ENCODE results near the gene PCDHGB3.
"Not testable (repeated sequence)": the region's sequence is repeated elsewhere in the genome, so short reads cannot be mapped to it uniquely, and the experiment has no call there.

Gene PCDHGB3

DNA sequence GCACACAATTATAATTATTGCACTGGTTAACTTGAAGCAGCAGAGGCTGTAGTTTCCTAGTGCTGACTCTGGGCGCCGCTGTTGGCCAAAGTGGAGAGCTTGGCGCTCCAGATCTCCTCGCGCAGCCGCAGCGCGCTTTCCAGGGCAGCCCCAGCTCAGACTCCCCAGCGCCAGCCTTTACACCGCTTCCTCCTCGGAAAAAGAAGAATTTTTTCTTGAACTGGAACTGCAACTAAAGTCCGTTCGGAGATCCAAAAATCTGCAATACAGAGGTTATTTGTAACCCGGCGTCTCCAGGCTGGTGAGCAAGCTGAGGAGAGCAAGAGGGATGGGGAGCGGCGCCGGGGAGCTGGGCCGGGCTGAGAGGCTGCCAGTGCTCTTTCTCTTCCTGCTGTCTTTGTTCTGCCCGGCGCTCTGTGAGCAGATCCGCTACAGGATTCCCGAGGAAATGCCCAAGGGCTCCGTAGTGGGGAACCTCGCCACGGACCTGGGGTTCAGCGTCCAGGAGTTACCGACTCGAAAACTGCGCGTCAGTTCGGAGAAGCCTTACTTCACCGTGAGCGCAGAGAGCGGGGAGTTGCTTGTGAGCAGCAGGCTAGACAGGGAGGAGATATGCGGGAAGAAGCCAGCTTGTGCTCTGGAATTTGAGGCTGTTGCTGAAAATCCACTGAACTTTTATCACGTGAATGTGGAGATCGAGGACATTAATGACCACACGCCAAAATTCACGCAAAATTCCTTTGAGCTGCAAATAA lies 17.7 kb downstream of the PCDHGB3 start, which contains the start of gene PCDHGB4:
Gene PCDHGB4, plus strand, starts transcription at position 142 of the 755 bp plus-strand sequence. Its CDS starts 187 bp downstream, at position 329.
- not testable (repeated sequence) for H3K4me3 ChIP-seq (ENCODE audit: low read depth, low read length)
- TF ChIP-seq, protein P1, sequence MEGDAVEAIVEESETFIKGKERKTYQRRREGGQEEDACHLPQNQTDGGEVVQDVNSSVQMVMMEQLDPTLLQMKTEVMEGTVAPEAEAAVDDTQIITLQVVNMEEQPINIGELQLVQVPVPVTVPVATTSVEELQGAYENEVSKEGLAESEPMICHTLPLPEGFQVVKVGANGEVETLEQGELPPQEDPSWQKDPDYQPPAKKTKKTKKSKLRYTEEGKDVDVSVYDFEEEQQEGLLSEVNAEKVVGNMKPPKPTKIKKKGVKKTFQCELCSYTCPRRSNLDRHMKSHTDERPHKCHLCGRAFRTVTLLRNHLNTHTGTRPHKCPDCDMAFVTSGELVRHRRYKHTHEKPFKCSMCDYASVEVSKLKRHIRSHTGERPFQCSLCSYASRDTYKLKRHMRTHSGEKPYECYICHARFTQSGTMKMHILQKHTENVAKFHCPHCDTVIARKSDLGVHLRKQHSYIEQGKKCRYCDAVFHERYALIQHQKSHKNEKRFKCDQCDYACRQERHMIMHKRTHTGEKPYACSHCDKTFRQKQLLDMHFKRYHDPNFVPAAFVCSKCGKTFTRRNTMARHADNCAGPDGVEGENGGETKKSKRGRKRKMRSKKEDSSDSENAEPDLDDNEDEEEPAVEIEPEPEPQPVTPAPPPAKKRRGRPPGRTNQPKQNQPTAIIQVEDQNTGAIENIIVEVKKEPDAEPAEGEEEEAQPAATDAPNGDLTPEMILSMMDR (IDR thresholded peaks at IDR 0.05; ENCODE audit: borderline replicate concordance, insufficient read depth, low read depth, low read length): peak; percentile 31; the same call in 1 of the 2 replicates

DNA sequence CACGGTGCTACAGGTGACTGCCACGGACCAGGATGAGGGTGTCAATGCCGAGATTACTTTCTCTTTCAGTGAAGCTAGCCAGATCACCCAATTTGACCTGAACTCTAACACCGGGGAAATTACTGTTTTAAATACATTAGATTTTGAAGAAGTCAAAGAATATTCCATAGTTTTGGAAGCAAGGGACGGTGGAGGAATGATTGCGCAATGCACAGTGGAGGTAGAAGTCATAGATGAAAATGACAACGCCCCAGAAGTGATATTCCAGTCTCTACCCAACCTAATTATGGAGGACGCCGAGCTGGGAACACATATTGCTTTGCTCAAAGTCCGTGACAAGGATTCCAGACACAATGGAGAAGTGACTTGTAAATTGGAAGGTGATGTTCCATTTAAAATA lies 18.6 kb downstream of the PCDHGB3 start:
- TF ChIP-seq, protein P1 (IDR thresholded peaks at IDR 0.05; ENCODE audit: borderline replicate concordance, insufficient read depth, low read depth, low read length): no peak
- no peak overlapping the region for H3K4me3 ChIP-seq (ENCODE audit: low read depth, low read length)

DNA sequence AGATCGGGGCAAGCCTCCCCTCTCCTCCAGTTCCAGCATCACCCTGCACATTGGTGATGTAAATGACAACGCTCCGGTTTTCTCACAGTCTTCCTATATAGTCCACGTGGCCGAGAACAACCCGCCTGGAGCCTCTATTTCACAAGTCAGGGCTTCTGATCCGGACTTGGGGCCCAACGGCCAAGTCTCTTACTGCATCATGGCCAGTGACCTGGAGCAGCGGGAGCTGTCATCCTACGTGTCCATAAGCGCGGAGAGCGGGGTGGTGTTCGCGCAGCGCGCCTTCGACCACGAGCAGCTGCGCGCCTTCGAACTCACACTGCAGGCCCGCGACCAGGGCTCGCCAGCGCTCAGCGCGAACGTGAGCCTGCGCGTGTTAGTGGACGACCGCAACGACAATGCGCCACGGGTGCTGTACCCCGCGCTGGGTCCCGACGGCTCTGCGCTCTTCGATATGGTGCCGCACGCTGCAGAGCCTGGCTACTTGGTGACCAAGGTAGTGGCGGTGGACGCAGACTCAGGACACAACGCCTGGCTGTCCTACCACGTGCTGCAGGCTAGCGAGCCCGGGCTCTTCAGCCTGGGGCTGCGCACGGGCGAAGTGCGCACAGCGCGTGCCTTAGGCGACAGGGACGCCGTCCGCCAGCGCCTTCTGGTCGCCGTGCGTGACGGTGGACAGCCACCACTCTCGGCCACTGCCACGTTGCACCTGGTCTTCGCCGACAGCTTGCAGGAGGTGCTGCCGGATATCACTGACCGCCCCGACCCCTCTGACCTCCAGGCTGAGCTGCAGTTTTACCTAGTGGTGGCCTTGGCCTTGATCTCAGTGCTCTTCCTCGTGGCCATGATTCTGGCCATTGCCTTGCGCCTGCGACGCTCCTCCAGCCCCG lies 19.4 kb downstream of the PCDHGB3 start:
- no peak overlapping the region for H3K4me3 ChIP-seq (ENCODE audit: low read depth, low read length)
- TF ChIP-seq, protein P1 (IDR thresholded peaks at IDR 0.05; ENCODE audit: borderline replicate concordance, insufficient read depth, low read depth, low read length): no peak

DNA sequence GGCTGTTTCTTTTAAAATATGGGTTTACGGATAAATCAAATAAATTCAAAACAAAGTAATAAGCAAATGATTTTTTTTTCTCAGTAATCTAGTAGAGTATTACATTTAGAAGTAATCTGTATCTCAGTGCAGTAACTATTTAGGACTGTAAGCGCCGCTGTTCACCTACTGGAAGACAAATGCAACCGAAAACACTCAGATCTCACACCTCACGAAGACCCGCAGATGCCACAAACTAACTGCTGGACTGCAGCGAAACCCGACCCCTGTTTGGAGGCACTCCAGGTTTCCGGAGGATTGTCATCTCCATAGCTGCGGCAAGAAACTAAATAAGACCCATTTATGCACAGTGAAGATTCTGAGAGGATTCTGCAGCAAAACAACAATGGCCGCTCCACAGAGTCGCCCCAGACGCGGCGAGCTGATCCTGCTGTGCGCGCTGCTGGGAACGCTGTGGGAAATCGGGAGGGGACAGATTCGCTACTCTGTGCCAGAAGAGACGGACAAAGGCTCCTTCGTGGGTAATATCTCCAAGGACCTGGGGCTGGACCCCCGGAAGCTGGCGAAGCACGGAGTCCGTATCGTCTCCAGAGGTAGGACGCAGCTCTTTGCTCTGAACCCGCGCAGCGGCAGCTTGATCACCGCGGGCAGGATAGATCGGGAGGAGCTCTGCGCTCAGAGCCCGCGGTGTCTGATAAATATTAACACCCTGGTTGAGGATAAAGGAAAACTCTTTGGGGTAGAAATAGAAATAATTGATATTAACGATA lies 22.6 kb downstream of the PCDHGB3 start, which contains the start of gene PCDHGA8:
Gene PCDHGA8, plus strand, starts transcription at position 205 of the 770 bp plus-strand sequence. Its CDS starts 181 bp downstream, at position 386.
- TF ChIP-seq, protein P1 (IDR thresholded peaks at IDR 0.05; ENCODE audit: borderline replicate concordance, insufficient read depth, low read depth, low read length): peak; percentile 8; the same call in 1 of the 2 replicates
- no peak within 1 kb of the TSS for H3K4me3 ChIP-seq (ENCODE audit: low read depth, low read length)

DNA sequence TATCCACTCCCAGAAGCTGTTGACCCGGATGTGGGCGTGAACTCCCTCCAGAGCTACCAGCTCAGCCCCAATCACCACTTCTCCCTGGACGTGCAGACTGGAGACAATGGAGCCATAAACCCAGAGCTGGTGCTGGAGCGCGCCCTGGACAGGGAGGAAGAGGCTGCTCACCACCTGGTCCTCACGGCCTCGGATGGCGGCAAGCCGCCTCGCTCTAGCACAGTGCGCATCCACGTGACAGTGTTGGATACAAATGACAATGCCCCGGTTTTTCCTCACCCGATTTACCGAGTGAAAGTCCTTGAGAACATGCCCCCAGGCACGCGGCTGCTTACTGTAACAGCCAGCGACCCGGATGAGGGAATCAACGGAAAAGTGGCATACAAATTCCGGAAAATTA lies 23.2 kb downstream of the PCDHGB3 start:
- H3K4me3 ChIP-seq (ENCODE audit: low read depth, low read length): no peak overlapping the region
- TF ChIP-seq, protein P1 (IDR thresholded peaks at IDR 0.05; ENCODE audit: borderline replicate concordance, insufficient read depth, low read depth, low read length): no peak

DNA sequence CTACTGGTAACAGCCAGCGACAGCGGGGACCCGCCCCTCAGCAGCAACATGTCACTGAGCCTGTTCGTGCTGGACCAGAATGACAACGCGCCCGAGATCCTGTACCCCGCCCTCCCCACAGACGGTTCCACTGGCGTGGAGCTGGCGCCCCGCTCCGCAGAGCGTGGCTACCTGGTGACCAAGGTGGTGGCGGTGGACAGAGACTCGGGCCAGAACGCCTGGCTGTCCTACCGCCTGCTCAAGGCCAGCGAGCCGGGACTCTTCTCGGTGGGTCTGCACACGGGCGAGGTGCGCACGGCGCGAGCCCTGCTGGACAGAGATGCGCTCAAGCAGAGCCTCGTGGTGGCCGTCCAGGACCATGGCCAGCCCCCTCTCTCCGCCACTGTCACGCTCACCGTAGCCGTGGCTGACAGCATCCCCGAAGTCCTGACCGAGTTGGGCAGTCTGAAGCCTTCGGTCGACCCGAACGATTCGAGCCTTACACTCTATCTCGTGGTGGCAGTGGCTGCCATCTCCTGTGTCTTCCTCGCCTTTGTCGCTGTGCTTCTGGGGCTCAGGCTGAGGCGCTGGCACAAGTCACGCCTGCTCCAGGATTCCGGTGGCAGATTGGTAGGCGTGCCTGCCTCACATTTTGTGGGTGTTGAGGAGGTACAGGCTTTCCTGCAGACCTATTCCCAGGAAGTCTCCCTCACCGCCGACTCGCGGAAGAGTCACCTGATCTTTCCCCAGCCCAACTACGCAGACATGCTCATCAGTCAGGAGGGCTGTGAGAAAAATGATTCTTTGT lies 24.6 kb downstream of the PCDHGB3 start:
- not testable (repeated sequence) for H3K4me3 ChIP-seq (ENCODE audit: low read depth, low read length)

All from GM12875 (cell line).